ENCODE measurements around the gene TAS1R2. TPM values are rescaled to one million over a fixed set of nuclear protein-coding genes. Genes with fewer than 3 reads are reported as not detected.

The TAS1R2 gene
- total and polyA plus RNA-seq, 2 of the 8 experiments (the other 6 are each of a cell fraction or from before 2014, with no cell fraction given) = not detected

DNA sequence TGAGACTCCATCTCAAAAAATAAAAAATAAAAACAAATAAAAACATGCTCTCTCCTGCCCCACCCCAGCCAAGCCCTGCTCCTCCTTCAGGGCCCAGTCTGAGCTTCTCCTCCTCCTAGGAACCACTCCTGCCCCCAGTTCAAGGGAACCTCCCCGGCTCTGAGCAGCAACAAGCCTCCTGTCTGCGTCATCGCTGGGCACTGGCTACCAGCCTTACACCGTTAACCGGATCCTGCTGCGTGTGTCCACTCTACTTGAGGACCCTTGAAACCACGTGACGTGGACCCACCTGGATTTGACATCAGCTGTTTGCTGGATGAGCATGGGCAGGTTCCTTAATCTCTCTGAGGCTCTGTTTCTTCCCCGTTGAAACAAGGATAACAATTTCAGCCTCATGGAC is 1.6 kb upstream of the TAS1R2 start:
- no peak for TF ChIP-seq SIN3A (conservative IDR thresholded peaks at IDR 0.05 in 1 of 2, IDR thresholded peaks at IDR 0.05 in 1 of 2; ENCODE audit: low read depth in 1 of 2, low read length in 2 of 2)
- TF ChIP-seq POLR2A (IDR thresholded peaks at IDR 0.05; ENCODE audit: control extremely low read depth in 1 of 2, low read depth in 2 of 2, low read length in 2 of 2) = no peak
- no peak for TF ChIP-seq KDM5A (IDR thresholded peaks at IDR 0.05; ENCODE audit: low read length)
- no peak for TF ChIP-seq POU5F1 (IDR thresholded peaks at IDR 0.05; ENCODE audit: low read depth, low read length)
- no peak for TF ChIP-seq SRF (IDR thresholded peaks at IDR 0.05; ENCODE audit: low read depth, low read length)
- no peak for TF ChIP-seq CEBPB (IDR thresholded peaks at IDR 0.05; ENCODE audit: low read depth, low read length)
- no peak for TF ChIP-seq GTF2F1 (IDR thresholded peaks at IDR 0.05; ENCODE audit: borderline replicate concordance, low read depth, low read length)
- no peak for TF ChIP-seq JUN (IDR thresholded peaks at IDR 0.05; ENCODE audit: low read depth, low read length)
- no peak for TF ChIP-seq TCF12 (IDR thresholded peaks at IDR 0.05; ENCODE audit: low read depth, low read length)
- no peak for TF ChIP-seq ZNF274 (IDR thresholded peaks at IDR 0.05; ENCODE audit: borderline replicate concordance, extremely low read depth, low read length)
- no peak for TF ChIP-seq CTBP2 (IDR thresholded peaks at IDR 0.05; ENCODE audit: borderline replicate concordance, insufficient read depth, insufficient read length, low read length)
- POLR2A ChIA-PET (ENCODE audit: partially characterized antibody) = no interaction called here
- CTCF ChIA-PET (ENCODE audit: partially characterized antibody) = interaction anchor here (1.4 to 3.5 kb wide), 4 partner anchors 10 to 24 kb away, joined by 3 to 20 read pairs (median 14); no protein-coding TSS in a partner anchor
- Histone ChIP-seq H3K9me3 (ENCODE audit: insufficient read depth in 2 of 2, low read depth in 1 of 2, low read length in 1 of 2) (no peaks in the 10 kb centered on the region), H3K79me1 (ENCODE audit: low read depth, low read length) (peaks cover 2% of the 10 kb centered on the region; the same call in 1 of the 2 replicates), H3K9ac (replicated peaks in 1 of 4; ENCODE audit: extremely low read depth in 1 of 4, low read depth in 3 of 4, low read length in 3 of 4) (no peak overlapping the region), H3K79me2 (ENCODE audit: control insufficient read depth in 1 of 2, insufficient read depth in 2 of 2, low read length in 2 of 2) (no peaks in the 10 kb centered on the region), H3K14ac (ENCODE audit: insufficient read length) (no peak overlapping the region), H2BK120ac (replicated peaks; ENCODE audit: low read depth, low read length) (no peak overlapping the region), H3K4me2 (ENCODE audit: insufficient read depth in 1 of 2, low read depth in 2 of 2, low read length in 2 of 2) (no peak overlapping the region), H2BK5ac (ENCODE audit: low read depth, low read length) (no peak overlapping the region), H4K91ac (replicated peaks; ENCODE audit: insufficient read length, low read length) (no peak overlapping the region), H3K27me3 (replicated peaks in 1 of 4; ENCODE audit: control insufficient read depth in 3 of 4, extremely low read depth in 1 of 4, insufficient read depth in 3 of 4, low read length in 3 of 4) (peaks cover 0 to 4% (median 0%) of the 10 kb centered on the region in 4 experiments; a peak in 2 of 7 replicates), H3K4ac (replicated peaks; ENCODE audit: insufficient read length, low read depth, low read length) (no peak overlapping the region), H3K23me2 (ENCODE audit: low read depth, low read length) (peaks cover 10% of the 10 kb centered on the region; the same call in 1 of the 2 replicates), H3K27ac (ENCODE audit: low read depth, low read length) (no peak overlapping the region), H2AFZ (ENCODE audit: low read length) (no peak overlapping the region), H3K56ac (replicated peaks; ENCODE audit: insufficient read length, low read depth, low read length) (no peak overlapping the region), H2BK15ac (ENCODE audit: low read length) (no peak overlapping the region), H3K4me1 (replicated peaks in 1 of 4; ENCODE audit: control insufficient read depth in 3 of 4, insufficient read depth in 4 of 4, low read length in 3 of 4) (no peaks in the 10 kb centered on the region), H4K5ac (ENCODE audit: insufficient read length, low read depth, low read length) (no peak overlapping the region), H2BK20ac (ENCODE audit: low read length) (no peak overlapping the region), H4K8ac (ENCODE audit: extremely low read depth, insufficient read depth, low read length) (0 out of 2 replicates have a peak overlapping the region, but pooled peaks have one; percentile 74), H4K20me1 (replicated peaks in 1 of 2; ENCODE audit: control insufficient read depth in 1 of 2, insufficient read depth in 2 of 2, low read length in 2 of 2) (peaks cover 0 to 8% of the 10 kb centered on the region in 2 experiments), H2BK12ac (ENCODE audit: low read depth, low read length) (no peak overlapping the region), H3K36me3 (ENCODE audit: control insufficient read depth in 2 of 4, insufficient read depth in 4 of 4, low read length in 3 of 4) (no peaks in the 10 kb centered on the region; a peak in 1 of 8 replicates), H3K23ac (ENCODE audit: insufficient read length) (no peak overlapping the region), H3K18ac (ENCODE audit: extremely low read depth, low read length) (no peak overlapping the region), H2AK5ac (ENCODE audit: low read depth, low read length) (no peak overlapping the region), H3K4me3 (ENCODE audit: extremely low read depth in 1 of 4, insufficient read depth in 2 of 4, low read depth in 3 of 4, low read length in 4 of 4) (no peak overlapping the region)
- WGBS, 2 experiments (ENCODE audit: extremely low coverage in 1 of 2, insufficient coverage in 1 of 2, insufficient read length in 1 of 2, insufficient replicate concordance in 2 of 2, low coverage in 1 of 2, low lambda C conversion rate in 2 of 2, missing lambda C conversion rate in 1 of 2) = 70% methylated on average over 9 of the region's 9 CpGs; no CpG with 5 or more reads in 1 of the 2 experiments
- no peak for DNase-seq (ENCODE audit: low read depth in 1 of 2, low spot score in 2 of 2)
- FAIRE-seq = no peak
